Erythroblast (primary cell): ENCODE measurements around the gene E2F1.

Experiments
- GATA1 ChIP-seq: IDR thresholded peaks from 2 replicates; pipeline ENCODE4 v1.6.1; 2011; ENCODE audit warnings: low read depth, mild to moderate bottlenecking, control low read depth, low read length, moderate library complexity
- POLR2A ChIP-seq: IDR thresholded peaks from 2 replicates; pipeline ENCODE4 v1.6.1; 2011; ENCODE audit warnings: mild to moderate bottlenecking, low read length

GRCh38 chr20:33687370-33687915, 1.3 kb upstream of the E2F1 start:
- no peak for TF ChIP-seq POLR2A
- TF ChIP-seq GATA1, result no peak
